ENCODE data around the gene BPNT1. TPM values are rescaled to one million over a fixed set of nuclear protein-coding genes. Genes with fewer than 3 reads are reported as not detected.

Gene BPNT1
- total and polyA plus RNA-seq, 2 of the 8 experiments (the other 6 are each of a cell fraction or from before 2014, with no cell fraction given), result 13.2 to 16.3 TPM

- TF ChIP-seq TBP (IDR thresholded peaks at IDR 0.05; ENCODE audit: low read depth, low read length) (no peak), TEAD4 (IDR thresholded peaks at IDR 0.05; ENCODE audit: low read depth, low read length) (no peak), CREB1 (IDR thresholded peaks at IDR 0.05) (no peak), ZNF274 (IDR thresholded peaks at IDR 0.05; ENCODE audit: borderline replicate concordance, extremely low read depth, low read length) (no peak), BRCA1 (IDR thresholded peaks at IDR 0.05; ENCODE audit: low read depth, low read length) (no peak)
Observed at GRCh38 chr1:220121791-220122530, 32.4 kb upstream of the BPNT1 start (continued).
